Neural cell (in vitro differentiated cells): ENCODE results near the gene ANKRD65.

Source experiments
- EP300 ChIP-seq: fragments of 450-650 bp; conservative IDR thresholded peaks from 2 replicates; pipeline ENCODE4 v1.6.1; 2014; ENCODE audit warnings: antibody characterized with exemption, mild to moderate bottlenecking, moderate library complexity; ENCODE audit not compliant: poor library complexity, severe bottlenecking
- EZH2 ChIP-seq: fragments of 200-600, 300-800 bp; shearing (Covaris generic), sonication (generic); IDR thresholded peaks from 2 replicates; pipeline ENCODE4 v1.6.1; 2014; ENCODE audit warnings: antibody characterized with exemption, low read length, borderline replicate concordance, mild to moderate bottlenecking; ENCODE audit not compliant: insufficient read depth, poor library complexity, severe bottlenecking
- MXI1 ChIP-seq: fragments of 450-650 bp; conservative IDR thresholded peaks from 2 replicates; pipeline ENCODE4 v1.6.1; 2014; ENCODE audit warnings: antibody characterized with exemption, mild to moderate bottlenecking; ENCODE audit not compliant: poor library complexity, severe bottlenecking
- POLR2AphosphoS5 ChIP-seq: IDR thresholded peaks from 2 replicates; pipeline ENCODE4 v1.6.1; 2012
- SMC3 ChIP-seq: fragments of 450-650 bp; conservative IDR thresholded peaks from 2 replicates; pipeline ENCODE4 v1.6.1; 2014; ENCODE audit warnings: antibody characterized with exemption, mild to moderate bottlenecking, moderate library complexity; ENCODE audit not compliant: poor library complexity
- TF ChIP-seq, protein P1 (sequence below): fragments of 450-650 bp; IDR thresholded peaks from 2 replicates; pipeline ENCODE4 v1.5.1; 2014; ENCODE audit warnings: antibody characterized with exemption, mild to moderate bottlenecking, moderate library complexity; ENCODE audit not compliant: poor library complexity, severe bottlenecking
- TF ChIP-seq, protein P2 (sequence below): IDR thresholded peaks from 2 replicates; pipeline ENCODE4 v1.6.1; 2012; ENCODE audit warnings: borderline replicate concordance

DNA sequence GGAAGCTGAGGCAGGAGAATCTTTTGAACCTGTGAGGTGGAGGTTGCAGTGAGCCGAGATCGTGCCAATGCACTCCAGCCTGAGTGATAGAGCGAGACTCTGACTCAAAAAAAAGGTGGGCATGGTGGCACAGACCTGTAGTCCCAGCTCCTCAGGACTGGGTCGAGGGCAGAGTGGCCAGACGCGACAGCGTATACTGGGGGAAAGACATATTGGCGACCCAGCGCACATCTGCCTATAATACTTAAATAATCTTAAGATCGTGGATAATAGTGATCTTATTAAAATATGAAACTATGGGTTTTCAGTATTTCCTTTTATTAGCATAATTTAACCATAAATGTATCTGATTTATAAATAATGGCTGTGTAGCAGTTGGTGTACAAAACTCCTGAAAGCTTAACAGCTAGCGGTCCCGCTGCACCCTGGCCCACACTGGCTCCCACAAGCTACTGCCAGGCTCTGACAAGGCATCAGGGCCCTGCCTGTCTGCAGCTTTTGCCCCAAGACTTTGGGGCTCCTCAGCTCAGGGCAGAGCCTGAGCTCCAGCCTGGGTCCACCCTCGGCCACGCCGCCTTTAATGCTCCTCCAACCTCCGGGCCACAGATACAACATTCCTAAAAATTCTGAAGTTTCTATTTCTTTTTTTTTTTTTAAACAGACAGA, 43.4 kb downstream of the ANKRD65 start:
- TF ChIP-seq SMC3: no peak
- TF ChIP-seq, protein P1, sequence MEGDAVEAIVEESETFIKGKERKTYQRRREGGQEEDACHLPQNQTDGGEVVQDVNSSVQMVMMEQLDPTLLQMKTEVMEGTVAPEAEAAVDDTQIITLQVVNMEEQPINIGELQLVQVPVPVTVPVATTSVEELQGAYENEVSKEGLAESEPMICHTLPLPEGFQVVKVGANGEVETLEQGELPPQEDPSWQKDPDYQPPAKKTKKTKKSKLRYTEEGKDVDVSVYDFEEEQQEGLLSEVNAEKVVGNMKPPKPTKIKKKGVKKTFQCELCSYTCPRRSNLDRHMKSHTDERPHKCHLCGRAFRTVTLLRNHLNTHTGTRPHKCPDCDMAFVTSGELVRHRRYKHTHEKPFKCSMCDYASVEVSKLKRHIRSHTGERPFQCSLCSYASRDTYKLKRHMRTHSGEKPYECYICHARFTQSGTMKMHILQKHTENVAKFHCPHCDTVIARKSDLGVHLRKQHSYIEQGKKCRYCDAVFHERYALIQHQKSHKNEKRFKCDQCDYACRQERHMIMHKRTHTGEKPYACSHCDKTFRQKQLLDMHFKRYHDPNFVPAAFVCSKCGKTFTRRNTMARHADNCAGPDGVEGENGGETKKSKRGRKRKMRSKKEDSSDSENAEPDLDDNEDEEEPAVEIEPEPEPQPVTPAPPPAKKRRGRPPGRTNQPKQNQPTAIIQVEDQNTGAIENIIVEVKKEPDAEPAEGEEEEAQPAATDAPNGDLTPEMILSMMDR: no peak
- TF ChIP-seq EZH2: no peak
- no peak for TF ChIP-seq EP300
- no peak for TF ChIP-seq POLR2AphosphoS5
- TF ChIP-seq, protein P2, sequence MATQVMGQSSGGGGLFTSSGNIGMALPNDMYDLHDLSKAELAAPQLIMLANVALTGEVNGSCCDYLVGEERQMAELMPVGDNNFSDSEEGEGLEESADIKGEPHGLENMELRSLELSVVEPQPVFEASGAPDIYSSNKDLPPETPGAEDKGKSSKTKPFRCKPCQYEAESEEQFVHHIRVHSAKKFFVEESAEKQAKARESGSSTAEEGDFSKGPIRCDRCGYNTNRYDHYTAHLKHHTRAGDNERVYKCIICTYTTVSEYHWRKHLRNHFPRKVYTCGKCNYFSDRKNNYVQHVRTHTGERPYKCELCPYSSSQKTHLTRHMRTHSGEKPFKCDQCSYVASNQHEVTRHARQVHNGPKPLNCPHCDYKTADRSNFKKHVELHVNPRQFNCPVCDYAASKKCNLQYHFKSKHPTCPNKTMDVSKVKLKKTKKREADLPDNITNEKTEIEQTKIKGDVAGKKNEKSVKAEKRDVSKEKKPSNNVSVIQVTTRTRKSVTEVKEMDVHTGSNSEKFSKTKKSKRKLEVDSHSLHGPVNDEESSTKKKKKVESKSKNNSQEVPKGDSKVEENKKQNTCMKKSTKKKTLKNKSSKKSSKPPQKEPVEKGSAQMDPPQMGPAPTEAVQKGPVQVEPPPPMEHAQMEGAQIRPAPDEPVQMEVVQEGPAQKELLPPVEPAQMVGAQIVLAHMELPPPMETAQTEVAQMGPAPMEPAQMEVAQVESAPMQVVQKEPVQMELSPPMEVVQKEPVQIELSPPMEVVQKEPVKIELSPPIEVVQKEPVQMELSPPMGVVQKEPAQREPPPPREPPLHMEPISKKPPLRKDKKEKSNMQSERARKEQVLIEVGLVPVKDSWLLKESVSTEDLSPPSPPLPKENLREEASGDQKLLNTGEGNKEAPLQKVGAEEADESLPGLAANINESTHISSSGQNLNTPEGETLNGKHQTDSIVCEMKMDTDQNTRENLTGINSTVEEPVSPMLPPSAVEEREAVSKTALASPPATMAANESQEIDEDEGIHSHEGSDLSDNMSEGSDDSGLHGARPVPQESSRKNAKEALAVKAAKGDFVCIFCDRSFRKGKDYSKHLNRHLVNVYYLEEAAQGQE: no peak
- no peak for TF ChIP-seq MXI1
